GM18867 (cell line): Measurements from ENCODE around the gene HRH3.

Source experiments
- ATAC-seq: cut with Tn5 transposase; IDR thresholded peaks from one replicate; pipeline ENCODE4 v1.9.1; 2021; ENCODE audit warnings: mild to moderate bottlenecking, moderate library complexity; ENCODE audit not compliant: unreplicated experiment

HRH3 gene

GRCh38 chr20:62219992-62220665, at the start of gene HRH3:
Gene HRH3, minus strand, starts transcription at chr20:62220278. Its CDS starts 308 bp downstream, at chr20:62219970.
- ATAC-seq, result peak; percentile 39

DNA sequence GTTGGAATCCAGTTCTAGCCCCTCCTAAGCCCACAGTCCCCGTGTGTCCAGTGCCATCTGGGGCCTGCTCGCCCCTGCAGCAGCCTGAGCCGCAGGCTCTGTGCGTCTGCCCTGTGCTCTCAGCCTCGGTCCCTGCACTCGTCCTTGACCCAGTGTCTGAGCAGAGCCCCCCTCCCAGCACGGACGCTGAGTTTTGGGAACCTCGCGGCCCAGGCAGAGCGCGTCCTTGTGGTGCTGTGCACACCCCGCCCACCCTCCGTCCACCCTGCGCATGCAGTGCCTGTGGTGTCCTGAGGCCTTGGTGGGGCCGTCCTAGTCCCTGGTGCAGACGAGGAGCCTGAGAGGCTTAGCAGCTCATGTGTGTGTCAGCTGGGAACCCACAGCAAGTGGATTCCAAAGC, 49.8 kb upstream of the HRH3 start:
- ATAC-seq, result no peak

GRCh38 chr20:62269378-62269777, 49.3 kb upstream of the HRH3 start:
- no peak for ATAC-seq

- no peak for ATAC-seq
These were observed 48.3 kb upstream of the HRH3 start for GRCh38 chr20:62268228-62268900.

- ATAC-seq, result no peak
These were observed 47.5 kb upstream of the HRH3 start for GRCh38 chr20:62267543-62267942.

DNA sequence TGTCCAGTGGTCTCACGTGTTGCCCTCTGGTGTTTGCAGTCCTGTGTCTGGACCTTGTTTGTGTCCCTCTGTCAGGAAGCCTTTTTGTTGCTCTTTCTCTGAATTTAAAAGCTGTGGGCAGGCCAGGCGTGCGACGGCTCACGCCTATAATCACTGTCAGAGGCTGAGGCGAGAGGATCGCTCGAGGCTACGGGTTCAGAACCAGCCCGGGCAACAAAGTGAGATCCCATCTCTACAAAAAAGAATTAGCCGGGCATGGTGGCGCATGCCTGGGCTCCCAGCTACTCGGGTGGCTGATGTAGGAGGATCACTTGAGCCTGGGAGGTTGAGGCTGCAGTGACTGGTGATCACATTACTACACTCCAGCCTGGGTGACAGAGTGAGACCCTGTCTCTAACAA, 46.8 kb upstream of the HRH3 start:
- no peak for ATAC-seq

GRCh38 chr20:62266340-62266739, 46.3 kb upstream of the HRH3 start:
- no peak for ATAC-seq

DNA sequence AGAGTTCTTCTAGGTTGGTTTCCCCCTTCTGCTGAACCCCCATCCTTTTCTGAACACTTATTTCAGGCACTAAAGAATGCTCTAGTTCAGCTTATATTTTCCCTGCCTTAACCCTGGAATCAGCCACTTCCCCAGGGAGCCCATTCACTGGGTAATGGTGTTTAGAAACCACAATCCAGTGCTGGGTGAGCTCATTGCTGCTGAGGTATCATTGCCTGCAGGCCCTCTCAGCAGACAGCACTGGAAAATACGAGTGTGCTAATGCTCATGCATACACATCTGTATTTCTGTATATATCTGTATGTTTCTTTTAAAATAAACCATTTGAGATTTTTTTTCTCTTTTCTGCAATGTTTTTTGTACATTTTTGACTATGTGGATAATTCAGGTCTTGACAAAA, 45.3 kb upstream of the HRH3 start:
- no peak for ATAC-seq

GRCh38 chr20:62263396-62263795, 43.3 kb upstream of the HRH3 start:
- no peak for ATAC-seq

DNA sequence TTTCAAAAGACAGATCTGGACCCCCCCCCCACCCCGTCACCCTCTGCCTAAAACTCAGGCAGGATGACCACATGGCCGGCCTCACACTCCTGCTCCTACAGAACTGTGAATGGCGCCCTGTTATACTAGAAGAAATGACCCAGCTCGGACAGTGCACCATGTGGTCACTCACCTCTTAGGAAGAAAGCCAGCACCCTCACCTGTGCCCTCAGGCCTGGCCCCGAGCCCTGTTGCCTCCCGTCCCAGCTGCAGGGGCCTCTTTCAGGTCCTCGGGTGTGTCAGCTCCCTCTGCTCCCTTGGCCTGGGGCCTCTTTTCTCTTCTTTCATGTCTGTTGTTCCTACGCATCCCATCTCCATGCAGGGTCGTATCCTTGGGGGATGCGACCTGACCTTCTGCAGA, 42.0 kb upstream of the HRH3 start:
- ATAC-seq, result no peak

DNA sequence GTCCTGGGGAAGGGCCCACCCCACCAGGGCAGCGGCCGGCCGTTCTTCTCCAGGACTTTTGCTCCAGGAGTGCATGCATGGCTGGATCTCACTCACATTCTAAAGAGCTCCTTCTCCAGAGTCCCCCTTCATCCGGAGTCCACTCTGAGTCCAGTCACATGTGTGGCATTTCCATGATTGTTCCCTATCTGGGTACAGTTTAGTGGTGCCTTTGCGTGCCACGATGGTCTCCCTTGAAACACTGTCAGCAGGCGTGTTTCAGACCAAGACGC, 39.2 kb upstream of the HRH3 start:
- ATAC-seq, result no peak

- no peak for ATAC-seq
These were observed 38.6 kb upstream of the HRH3 start for GRCh38 chr20:62258499-62259293.

DNA sequence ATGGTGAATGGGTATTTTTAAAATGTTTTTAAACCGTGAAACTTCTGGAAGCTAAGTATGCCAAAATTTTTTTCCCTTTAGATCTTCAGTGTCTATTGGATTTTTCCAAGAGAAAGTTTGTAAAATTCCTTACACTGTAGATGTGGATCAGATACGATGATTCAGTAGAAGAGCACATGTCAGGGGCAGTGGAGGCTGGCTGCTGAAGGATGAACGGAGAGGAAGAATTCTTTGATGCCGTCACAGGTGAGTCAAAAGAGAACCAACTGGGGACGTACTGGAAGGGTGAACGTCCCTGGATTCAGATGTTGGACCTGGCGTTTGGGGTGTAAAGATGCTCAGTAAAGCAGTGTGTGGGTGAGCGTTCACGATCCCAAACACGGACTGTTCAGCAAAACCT, 35.9 kb upstream of the HRH3 start:
- ATAC-seq, result no peak

DNA sequence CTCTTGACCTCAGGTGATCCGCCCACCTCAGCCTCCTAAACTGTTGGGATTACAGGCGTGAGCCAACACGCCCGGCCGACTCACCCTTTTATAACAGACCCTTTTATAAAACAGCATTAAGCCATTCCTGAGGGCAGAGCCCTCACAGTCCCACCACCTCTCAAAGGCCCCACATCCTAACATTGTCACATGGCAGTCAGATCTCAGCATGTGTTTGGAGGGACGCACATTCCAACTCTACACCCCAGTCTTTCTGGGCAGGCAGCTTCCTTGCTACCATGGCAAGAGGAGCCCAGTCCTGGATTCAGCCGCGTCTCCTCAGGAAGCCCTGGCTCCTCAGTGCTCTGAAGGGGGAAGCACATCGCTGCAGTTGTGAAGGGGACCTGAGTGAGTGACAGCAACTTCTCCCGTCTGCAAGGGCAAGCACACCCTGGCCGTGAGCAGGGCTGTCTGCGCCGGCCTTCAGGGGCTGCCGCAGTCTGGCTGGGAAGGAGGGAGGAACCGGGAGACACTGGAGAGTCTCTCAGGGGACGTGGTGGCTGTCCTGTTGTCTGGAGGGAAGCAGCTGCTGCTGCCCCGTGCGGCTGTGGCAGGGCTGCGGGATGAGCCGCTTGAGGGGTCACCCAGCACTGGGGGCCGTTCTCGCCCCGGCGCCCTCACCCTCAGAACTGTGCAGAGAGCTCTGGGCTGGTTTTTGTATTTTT, 34.1 kb upstream of the HRH3 start:
- ATAC-seq, result no peak

DNA sequence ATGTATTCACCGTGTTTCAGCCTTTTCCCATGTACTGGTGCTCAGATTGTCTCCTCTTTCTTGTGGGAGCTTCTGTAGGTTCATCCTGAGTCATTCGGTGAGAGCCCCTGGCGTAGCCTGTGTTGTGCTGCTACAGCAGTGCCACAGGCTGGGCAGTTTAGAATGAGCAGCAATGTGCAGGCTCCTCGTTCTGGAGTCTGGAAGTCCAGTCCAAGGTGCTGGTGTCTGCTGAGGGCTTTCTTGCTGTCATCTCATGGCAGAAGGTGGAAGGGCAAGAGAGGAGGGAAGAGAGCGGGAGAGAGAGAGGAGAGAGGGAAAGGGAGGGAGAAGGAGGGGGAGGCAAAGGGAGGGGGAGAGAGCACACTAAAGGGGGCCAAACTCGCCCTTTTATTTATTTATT, 33.3 kb upstream of the HRH3 start:
- ATAC-seq, result no peak

- no peak for ATAC-seq
These were observed 32.4 kb upstream of the HRH3 start for GRCh38 chr20:62252342-62252966.

DNA sequence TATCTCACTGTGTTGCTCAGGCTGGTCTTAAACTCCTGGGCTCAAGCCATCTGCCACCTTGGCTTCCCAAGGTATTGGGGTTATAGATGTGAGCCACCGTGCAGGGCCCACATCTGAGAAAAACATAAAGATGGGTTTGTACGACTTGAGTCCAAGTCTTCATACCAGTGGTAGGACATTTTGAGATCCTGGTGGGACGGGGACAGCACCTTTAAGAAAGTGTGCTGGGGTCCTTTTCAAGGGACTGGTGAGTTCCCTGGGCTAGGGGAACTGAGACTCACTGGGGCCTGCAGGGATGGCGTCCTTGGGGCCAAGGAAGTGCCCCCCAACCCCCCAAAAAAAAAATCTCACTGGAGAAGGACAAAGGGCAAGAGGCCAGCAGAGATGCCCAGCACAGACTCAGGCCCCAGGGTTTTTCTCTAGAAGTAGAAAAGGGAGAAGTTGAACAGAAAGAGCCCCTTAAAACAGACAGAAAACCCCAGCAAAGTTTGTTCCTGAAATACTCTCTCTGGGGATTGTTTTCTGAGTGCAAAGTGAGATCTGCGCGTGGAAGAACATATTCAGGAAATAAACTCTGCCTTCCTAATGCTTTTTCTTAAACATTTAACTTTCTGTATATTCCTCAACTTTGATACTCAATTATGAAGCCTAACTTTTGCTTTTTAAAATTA, 28.9 kb upstream of the HRH3 start:
- no peak for ATAC-seq

DNA sequence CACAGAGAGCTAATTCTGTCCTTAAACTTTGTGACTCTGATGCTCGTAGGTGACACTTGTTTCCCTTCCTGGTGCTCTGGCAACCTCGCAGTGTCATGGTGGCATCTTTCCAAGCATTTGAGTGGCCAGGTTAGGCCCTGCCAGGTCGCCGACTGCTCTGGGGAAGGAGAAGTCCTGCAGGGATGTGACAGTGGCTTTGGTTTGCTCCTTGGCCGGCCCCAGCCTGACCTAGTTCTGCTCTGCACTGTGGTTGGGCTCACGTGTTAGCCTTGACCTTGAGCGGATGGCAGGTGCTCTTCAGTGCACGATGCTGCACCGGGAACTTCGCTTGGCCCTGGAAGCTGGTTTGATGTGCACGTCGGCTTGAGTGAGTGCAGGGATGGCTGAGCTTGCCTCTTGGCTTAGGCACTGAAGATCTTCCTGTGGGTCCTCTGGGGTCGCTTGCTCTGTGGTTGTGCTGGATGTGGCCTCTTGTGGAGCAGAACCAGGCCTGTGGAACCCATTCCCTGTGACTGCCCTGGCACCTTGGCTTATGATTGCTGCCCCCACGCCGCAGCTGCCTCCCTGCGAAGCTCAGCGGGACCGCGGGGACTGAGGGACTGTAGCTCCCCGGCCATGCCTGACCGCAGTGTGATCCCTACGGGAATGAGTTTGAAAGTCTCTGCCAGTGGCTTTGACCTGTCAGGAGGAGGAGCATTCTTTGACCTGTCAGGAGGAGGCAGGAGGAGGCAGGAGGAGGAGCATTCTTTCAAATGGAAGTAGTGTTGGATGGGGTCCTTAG, 27.0 kb upstream of the HRH3 start:
- ATAC-seq, result no peak

GRCh38 chr20:62246431-62246830, 26.4 kb upstream of the HRH3 start:
- no peak for ATAC-seq

DNA sequence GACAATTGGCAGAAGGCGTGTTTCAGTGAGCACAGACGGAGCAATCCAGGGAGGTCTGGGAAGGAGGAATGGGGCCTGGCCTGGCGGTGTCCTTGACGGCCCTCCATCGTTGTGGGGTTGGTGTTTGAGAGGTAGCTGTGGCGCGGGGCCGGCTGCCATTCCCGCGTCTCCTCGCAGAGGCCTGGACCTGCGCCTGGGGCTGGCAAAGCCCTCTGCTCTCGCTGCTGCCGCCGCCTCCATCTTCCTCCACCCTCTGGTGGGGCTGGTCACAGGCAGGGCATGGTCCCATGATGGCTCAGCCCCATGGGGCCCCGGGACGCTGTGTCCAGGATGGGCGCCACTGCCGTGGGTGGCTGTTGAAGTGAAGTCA, 25.8 kb upstream of the HRH3 start:
- no peak for ATAC-seq
